ENCODE data around the gene CGRRF1.

The CGRRF1 gene

GRCh38 chr14:54481695-54482094 lies 28.0 kb upstream of the CGRRF1 start:
- Histone ChIP-seq H3K18ac (ENCODE audit: low read length) (no peak overlapping the region), H3K9ac (ENCODE audit: low read length) (no peak overlapping the region), H3K4ac (ENCODE audit: low read depth, low read length) (no peak overlapping the region), H3K4me1 (ENCODE audit: control insufficient read depth in 1 of 2, insufficient read depth in 2 of 2, low read length in 2 of 2) (no peaks in the 10 kb centered on the region), H3K79me2 (ENCODE audit: control insufficient read depth, insufficient read depth, low read length, poor library complexity) (no peaks in the 10 kb centered on the region), H3K4me2 (ENCODE audit: low read length) (no peak overlapping the region), H3K79me1 (ENCODE audit: low read length) (no peaks in the 10 kb centered on the region), H4K8ac (ENCODE audit: low read depth, low read length) (no peak overlapping the region), H2BK120ac (ENCODE audit: insufficient read depth, low read length, poor library complexity) (no peak overlapping the region), H2AFZ (ENCODE audit: insufficient read depth, low read length, poor library complexity) (no peak overlapping the region), H3K36me3 (ENCODE audit: control insufficient read depth in 1 of 2, insufficient read depth in 2 of 2, low read length in 2 of 2) (peaks cover 0 to 4% of the 10 kb centered on the region in 2 experiments), H3K4me3 (ENCODE audit: low read depth, low read length) (no peak overlapping the region), H2BK5ac (ENCODE audit: low read depth, low read length, poor library complexity) (no peak overlapping the region), H3K23ac (ENCODE audit: low read length) (no peak overlapping the region), H3K14ac (ENCODE audit: low read length) (no peak overlapping the region), H4K12ac (ENCODE audit: low read depth, low read length) (no peak overlapping the region), H2AK5ac (ENCODE audit: low read length) (no peak overlapping the region), H3K9me3 (ENCODE audit: insufficient read depth, low read depth, low read length) (no peaks in the 10 kb centered on the region), H2BK12ac (ENCODE audit: low read length) (no peak overlapping the region), H4K91ac (ENCODE audit: low read depth, low read length) (no peak overlapping the region), H3K27ac (ENCODE audit: low read depth, low read length) (no peak overlapping the region), H3K27me3 (ENCODE audit: insufficient read depth, low read length) (no peaks in the 10 kb centered on the region)
- DNase-seq = peak in 1 of 2 donors; percentile 20
- no CpG with 5 or more reads among the region's 2 CpGs for WGBS (ENCODE audit: extremely low coverage, insufficient coverage, insufficient read length)

GRCh38 chr14:54483073-54483745 lies 26.5 kb upstream of the CGRRF1 start:
- no CpG with 5 or more reads among the region's 8 CpGs for WGBS (ENCODE audit: extremely low coverage, insufficient coverage, insufficient read length)
- Histone ChIP-seq H3K4ac (ENCODE audit: low read depth, low read length) (no peak overlapping the region), H3K23ac (ENCODE audit: low read length) (no peak overlapping the region)

GRCh38 chr14:54483846-54484245 lies 25.9 kb upstream of the CGRRF1 start:
- no peak overlapping the region for H3K4me2 ChIP-seq (ENCODE audit: low read length)
- H2AFZ ChIP-seq (ENCODE audit: insufficient read depth, low read length, poor library complexity) = no peak overlapping the region
- H3K36me3 ChIP-seq (ENCODE audit: control insufficient read depth in 1 of 2, insufficient read depth in 2 of 2, low read length in 2 of 2) = peaks cover 0 to 1% of the 10 kb centered on the region in 2 experiments
- no peaks in the 10 kb centered on the region for H3K9me3 ChIP-seq (ENCODE audit: insufficient read depth, low read depth, low read length)
- no peak overlapping the region for H2BK5ac ChIP-seq (ENCODE audit: low read depth, low read length, poor library complexity)
- DNase-seq = no peak
- H4K8ac ChIP-seq (ENCODE audit: low read depth, low read length) = no peak overlapping the region
- no peak overlapping the region for H3K9ac ChIP-seq (ENCODE audit: low read length)
- no peak overlapping the region for H2BK12ac ChIP-seq (ENCODE audit: low read length)
- no peak overlapping the region for H3K4me3 ChIP-seq (ENCODE audit: low read depth, low read length)
- H3K79me2 ChIP-seq (ENCODE audit: control insufficient read depth, insufficient read depth, low read length, poor library complexity) = peaks cover 5% of the 10 kb centered on the region
- H3K23ac ChIP-seq (ENCODE audit: low read length) = no peak overlapping the region
- H2BK120ac ChIP-seq (ENCODE audit: insufficient read depth, low read length, poor library complexity) = no peak overlapping the region
- H3K4me1 ChIP-seq (ENCODE audit: control insufficient read depth in 1 of 2, insufficient read depth in 2 of 2, low read length in 2 of 2) = peaks cover 0 to 3% of the 10 kb centered on the region in 2 experiments
- H3K27ac ChIP-seq (ENCODE audit: low read depth, low read length) = no peak overlapping the region
- no peak overlapping the region for H3K4ac ChIP-seq (ENCODE audit: low read depth, low read length)
- no peaks in the 10 kb centered on the region for H3K27me3 ChIP-seq (ENCODE audit: insufficient read depth, low read length)
- no peak overlapping the region for H4K12ac ChIP-seq (ENCODE audit: low read depth, low read length)
- H3K14ac ChIP-seq (ENCODE audit: low read length) = no peak overlapping the region
- no peak overlapping the region for H2AK5ac ChIP-seq (ENCODE audit: low read length)
- peaks cover 9% of the 10 kb centered on the region for H3K79me1 ChIP-seq (ENCODE audit: low read length)
- no peak overlapping the region for H4K91ac ChIP-seq (ENCODE audit: low read depth, low read length)
- H3K18ac ChIP-seq (ENCODE audit: low read length) = no peak overlapping the region

More at GRCh38 chr14:54483073-54483745, 26.5 kb upstream of the CGRRF1 start:
- H3K9ac ChIP-seq (ENCODE audit: low read length) = no peak overlapping the region
- H3K18ac ChIP-seq (ENCODE audit: low read length) = no peak overlapping the region
- no peak overlapping the region for H4K91ac ChIP-seq (ENCODE audit: low read depth, low read length)
- H3K14ac ChIP-seq (ENCODE audit: low read length) = no peak overlapping the region
- no peaks in the 10 kb centered on the region for H3K9me3 ChIP-seq (ENCODE audit: insufficient read depth, low read depth, low read length)
- no peak overlapping the region for H2AK5ac ChIP-seq (ENCODE audit: low read length)
- peaks cover 0 to 3% of the 10 kb centered on the region in 2 experiments for H3K4me1 ChIP-seq (ENCODE audit: control insufficient read depth in 1 of 2, insufficient read depth in 2 of 2, low read length in 2 of 2)
- H3K27ac ChIP-seq (ENCODE audit: low read depth, low read length) = no peak overlapping the region
- no peak overlapping the region for H4K12ac ChIP-seq (ENCODE audit: low read depth, low read length)
- no peak overlapping the region for H3K4me2 ChIP-seq (ENCODE audit: low read length)
- DNase-seq = no peak
- peaks cover under 1% of the 10 kb centered on the region for H3K79me2 ChIP-seq (ENCODE audit: control insufficient read depth, insufficient read depth, low read length, poor library complexity)
- H3K27me3 ChIP-seq (ENCODE audit: insufficient read depth, low read length) = no peaks in the 10 kb centered on the region
- H2BK120ac ChIP-seq (ENCODE audit: insufficient read depth, low read length, poor library complexity) = no peak overlapping the region
- no peak overlapping the region for H2AFZ ChIP-seq (ENCODE audit: insufficient read depth, low read length, poor library complexity)
- H2BK5ac ChIP-seq (ENCODE audit: low read depth, low read length, poor library complexity) = no peak overlapping the region
- no peak overlapping the region for H4K8ac ChIP-seq (ENCODE audit: low read depth, low read length)
- no peak overlapping the region for H2BK12ac ChIP-seq (ENCODE audit: low read length)
- peaks cover 0 to 4% of the 10 kb centered on the region in 2 experiments for H3K36me3 ChIP-seq (ENCODE audit: control insufficient read depth in 1 of 2, insufficient read depth in 2 of 2, low read length in 2 of 2)
- peaks cover 3% of the 10 kb centered on the region for H3K79me1 ChIP-seq (ENCODE audit: low read length)
- no peak overlapping the region for H3K4me3 ChIP-seq (ENCODE audit: low read depth, low read length)

DNA sequence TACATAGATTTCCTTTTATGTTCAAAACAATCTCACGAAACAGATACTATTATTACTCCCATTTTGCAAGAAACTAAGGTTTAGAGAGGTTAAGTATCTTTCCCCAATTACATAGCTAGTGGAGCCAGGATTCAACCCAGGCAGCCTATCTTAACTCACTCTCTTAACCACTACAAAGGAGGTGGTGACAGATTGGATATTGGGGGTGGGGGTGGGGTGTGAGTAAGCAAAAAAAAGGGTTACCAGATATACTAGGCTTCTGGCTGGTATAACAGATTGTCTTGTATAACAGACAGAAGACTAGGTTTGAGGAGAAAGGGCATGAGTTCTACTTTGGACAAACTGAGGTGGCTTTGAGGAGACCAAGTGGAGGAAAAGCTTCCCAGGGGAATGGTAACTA lies 23.0 kb upstream of the CGRRF1 start:
- Histone ChIP-seq H4K12ac (ENCODE audit: low read depth, low read length) (no peak overlapping the region), H3K79me1 (ENCODE audit: low read length) (peaks cover 16% of the 10 kb centered on the region), H3K36me3 (ENCODE audit: control insufficient read depth in 1 of 2, insufficient read depth in 2 of 2, low read length in 2 of 2) (peaks cover 0 to 1% of the 10 kb centered on the region in 2 experiments), H2BK5ac (ENCODE audit: low read depth, low read length, poor library complexity) (no peak overlapping the region), H3K27me3 (ENCODE audit: insufficient read depth, low read length) (no peaks in the 10 kb centered on the region), H2AFZ (ENCODE audit: insufficient read depth, low read length, poor library complexity) (no peak overlapping the region), H2BK12ac (ENCODE audit: low read length) (no peak overlapping the region), H3K14ac (ENCODE audit: low read length) (no peak overlapping the region), H4K91ac (ENCODE audit: low read depth, low read length) (no peak overlapping the region), H3K4me3 (ENCODE audit: low read depth, low read length) (no peak overlapping the region), H3K9me3 (ENCODE audit: insufficient read depth, low read depth, low read length) (no peaks in the 10 kb centered on the region), H3K18ac (ENCODE audit: low read length) (no peak overlapping the region), H3K4ac (ENCODE audit: low read depth, low read length) (peak overlapping the region; percentile 33), H3K4me2 (ENCODE audit: low read length) (no peak overlapping the region), H3K23ac (ENCODE audit: low read length) (no peak overlapping the region), H2BK120ac (ENCODE audit: insufficient read depth, low read length, poor library complexity) (no peak overlapping the region), H4K8ac (ENCODE audit: low read depth, low read length) (no peak overlapping the region), H3K4me1 (ENCODE audit: control insufficient read depth in 1 of 2, insufficient read depth in 2 of 2, low read length in 2 of 2) (peaks cover 10 to 18% of the 10 kb centered on the region in 2 experiments), H2AK5ac (ENCODE audit: low read length) (no peak overlapping the region), H3K27ac (ENCODE audit: low read depth, low read length) (no peak overlapping the region), H3K79me2 (ENCODE audit: control insufficient read depth, insufficient read depth, low read length, poor library complexity) (peaks cover 6% of the 10 kb centered on the region), H3K9ac (ENCODE audit: low read length) (no peak overlapping the region)
- WGBS (ENCODE audit: extremely low coverage, insufficient coverage, insufficient read length) = no CpG with 5 or more reads among the region's 1 CpG
- DNase-seq = no peak
